Mesenchymal stem cell (in vitro differentiated cells and primary cell): ENCODE data around the gene PIAS3. TPM values are rescaled to one million over a fixed set of nuclear protein-coding genes. Genes with fewer than 3 reads are reported as not detected.

ENCODE experiments used
- DNase-seq: peaks from one replicate; pipeline ENCODE4 v3.0.0-alpha.2; 2013
- H2AFZ ChIP-seq: one replicate; pipeline ENCODE4 v1.6.1; 2013; ENCODE audit warnings: low read depth, mild to moderate bottlenecking, control low read depth, inconsistent platforms, low read length, moderate library complexity
- H2AK5ac ChIP-seq: 2 replicates; pipeline ENCODE4 v1.6.1; 2013; ENCODE audit warnings: low read length, moderate library complexity, mild to moderate bottlenecking, inconsistent platforms; ENCODE audit not compliant: severe bottlenecking
- H2BK120ac ChIP-seq: one replicate; pipeline ENCODE4 v1.6.1; 2013; ENCODE audit warnings: low read depth, mild to moderate bottlenecking, inconsistent platforms, low read length, moderate library complexity
- H2BK12ac ChIP-seq, 2 experiments: one replicate each; pipeline ENCODE4 v1.6.1; 2013; ENCODE audit warnings: inconsistent platforms in 2 of 2, low read length in 2 of 2, mild to moderate bottlenecking in 2 of 2, moderate library complexity in 2 of 2, control low read depth in 1 of 2
- H2BK15ac ChIP-seq: one replicate; pipeline ENCODE4 v1.6.1; 2013; ENCODE audit warnings: mild to moderate bottlenecking, low read depth, inconsistent platforms; ENCODE audit not compliant: poor library complexity, severe bottlenecking
- H2BK5ac ChIP-seq: 2 replicates; pipeline ENCODE4 v1.6.1; 2013; ENCODE audit warnings: low read depth, mild to moderate bottlenecking, low read length, control low read depth, inconsistent platforms; ENCODE audit not compliant: poor library complexity, severe bottlenecking
- H3K14ac ChIP-seq, 2 experiments: one replicate each; pipeline ENCODE4 v1.6.1; 2013; ENCODE audit warnings: inconsistent platforms in 2 of 2, low read length in 2 of 2, control low read depth in 1 of 2, mild to moderate bottlenecking in 1 of 2, moderate library complexity in 1 of 2
- H3K18ac ChIP-seq, 2 experiments: one replicate each; pipeline ENCODE4 v1.6.1; 2013; ENCODE audit warnings: inconsistent platforms in 2 of 2, low read length in 2 of 2, control low read depth in 1 of 2, low read depth in 1 of 2, mild to moderate bottlenecking in 1 of 2
- H3K23ac ChIP-seq, 2 experiments: one replicate each; pipeline ENCODE4 v1.6.1; 2013; ENCODE audit warnings: inconsistent platforms in 2 of 2, low read length in 2 of 2, mild to moderate bottlenecking in 2 of 2, moderate library complexity in 2 of 2, control low read depth in 1 of 2
- H3K27ac ChIP-seq: 2 replicates; pipeline ENCODE4 v1.5.1; 2013; ENCODE audit warnings: mild to moderate bottlenecking, moderate library complexity, low read length, control low read depth, inconsistent platforms; ENCODE audit not compliant: poor library complexity, severe bottlenecking
- H3K27me3 ChIP-seq, 2 experiments: 2 replicates each; pipeline versions ENCODE4 v1.6.1 to v1.7.0; 2013; ENCODE audit warnings: low read length in 2 of 2, mild to moderate bottlenecking in 2 of 2, moderate library complexity in 2 of 2, control low read depth in 1 of 2, inconsistent platforms in 1 of 2; ENCODE audit not compliant: control insufficient read depth in 1 of 2, insufficient read depth in 1 of 2
- H3K36me3 ChIP-seq, 2 experiments: 2 replicates each; pipeline versions ENCODE4 v1.6.1 to v1.7.0; 2013; ENCODE audit warnings: low read length in 2 of 2, control low read depth in 1 of 2, inconsistent platforms in 1 of 2, low read depth in 1 of 2, mild to moderate bottlenecking in 1 of 2; ENCODE audit not compliant: insufficient read depth in 2 of 2, control insufficient read depth in 1 of 2
- H3K4ac ChIP-seq, 2 experiments: one replicate each; pipeline ENCODE4 v1.6.1; 2013; ENCODE audit warnings: inconsistent platforms in 2 of 2, low read length in 2 of 2, mild to moderate bottlenecking in 2 of 2, moderate library complexity in 2 of 2, control low read depth in 1 of 2, low read depth in 1 of 2
- H3K4me1 ChIP-seq: 2 replicates; pipeline ENCODE4 v1.6.1; 2013; ENCODE audit warnings: low read depth, low read length, control low read depth; ENCODE audit not compliant: control insufficient read depth, insufficient read depth
- H3K4me2 ChIP-seq: 2 replicates; pipeline ENCODE4 v1.6.1; 2013; ENCODE audit warnings: low read length, mild to moderate bottlenecking, inconsistent platforms; ENCODE audit not compliant: poor library complexity, severe bottlenecking
- H3K4me3 ChIP-seq, 2 experiments: 2 replicates each; pipeline versions ENCODE4 v1.5.1 to v1.7.0; 2013; ENCODE audit warnings: low read length in 2 of 2, mild to moderate bottlenecking in 2 of 2, control low read depth in 1 of 2, low read depth in 1 of 2; ENCODE audit not compliant: insufficient read depth in 1 of 2
- H3K79me1 ChIP-seq: replicated peaks from 2 replicates; pipeline ENCODE4 v1.6.1; 2013; ENCODE audit warnings: mild to moderate bottlenecking, control low read depth, low read length, inconsistent platforms; ENCODE audit not compliant: poor library complexity, severe bottlenecking
- H3K9ac ChIP-seq: 2 replicates; pipeline ENCODE4 v1.7.0; 2013; ENCODE audit warnings: mild to moderate bottlenecking, low read length, moderate library complexity
- H3K9me3 ChIP-seq: 2 replicates; pipeline ENCODE4 v1.7.0; 2013; ENCODE audit warnings: mild to moderate bottlenecking, low read length; ENCODE audit not compliant: control insufficient read depth
- H4K8ac ChIP-seq: one replicate; pipeline ENCODE4 v1.6.1; 2013; ENCODE audit warnings: inconsistent platforms, mild to moderate bottlenecking, low read length, moderate library complexity
- H4K91ac ChIP-seq: one replicate; pipeline ENCODE4 v1.6.1; 2013; ENCODE audit warnings: mild to moderate bottlenecking, low read length, inconsistent platforms
- WGBS: methylation state at CpG from one replicate; pipeline ENCODE4 v1.1.7; 2013; ENCODE audit warnings: mixed read lengths; 5-methylcytosine and 5-hydroxymethylcytosine counted together
- small RNA-seq: library from polyadenylated mRNA; stranded (forward); fragments of <200 nt; extraction: miRNeasy Mini kit (QIAGEN cat#:217004); gene quantifications from one replicate; pipeline ENCODE3, GENCODE V24; 2013; ENCODE audit warnings: low read depth

PIAS3 gene

DNA sequence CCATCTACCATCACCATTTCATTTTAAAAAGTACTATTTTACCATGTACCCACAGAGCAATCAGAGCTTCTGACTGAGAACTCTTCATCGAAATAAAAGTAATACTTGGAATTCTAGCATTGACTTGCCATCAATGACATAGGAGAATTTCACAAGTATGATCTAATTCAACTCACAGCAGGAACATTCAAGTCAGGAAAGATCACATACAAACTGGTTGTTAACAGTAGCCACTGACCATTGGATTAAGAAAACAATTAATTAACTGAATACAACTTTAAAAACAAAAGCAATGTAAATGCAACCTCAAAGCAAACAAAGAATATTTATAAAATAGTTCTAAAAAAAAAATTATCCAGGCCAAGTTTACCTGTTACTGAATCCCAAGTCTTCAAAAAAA, 53.8 kb downstream of the PIAS3 start:
- Histone ChIP-seq H3K14ac (no peak overlapping the region), H3K27ac (no peak overlapping the region), H2BK12ac (no peak overlapping the region), H2BK5ac (no peak overlapping the region), H3K9ac (no peak overlapping the region), H3K4me3 (no peak overlapping the region), H2BK15ac (no peak overlapping the region), H3K18ac (no peak overlapping the region), H2AK5ac (no peak overlapping the region), H3K23ac (no peak overlapping the region), H3K4me2 (no peak overlapping the region), H3K27me3 (no peaks in the 10 kb centered on the region), H4K8ac (no peak overlapping the region), H3K79me1 (no peaks in the 10 kb centered on the region), H3K9me3 (no peaks in the 10 kb centered on the region), H3K4me1 (peaks cover 5% of the 10 kb centered on the region), H3K4ac (no peak overlapping the region), H3K36me3 (no peaks in the 10 kb centered on the region), H2AFZ (no peak overlapping the region), H4K91ac (no peak overlapping the region), H2BK120ac (no peak overlapping the region)
- WGBS, result 67% methylated on average over 1 of the region's 1 CpG
- DNase-seq, result no peak

- Histone ChIP-seq H3K14ac (no peak overlapping the region), H3K4me2 (no peak overlapping the region), H2BK12ac (no peak overlapping the region), H3K4me3 (no peak overlapping the region), H3K4me1 (peaks cover 5% of the 10 kb centered on the region), H3K27ac (peak overlapping the region; percentile 53), H3K36me3 (no peaks in the 10 kb centered on the region), H3K9ac (no peak overlapping the region), H2BK5ac (no peak overlapping the region), H3K27me3 (no peaks in the 10 kb centered on the region), H2AK5ac (no peak overlapping the region), H2BK120ac (no peak overlapping the region), H4K8ac (no peak overlapping the region), H3K79me1 (no peaks in the 10 kb centered on the region), H2AFZ (no peak overlapping the region), H4K91ac (no peak overlapping the region), H3K23ac (no peak overlapping the region), H3K4ac (no peak overlapping the region), H3K18ac (no peak overlapping the region), H2BK15ac (no peak overlapping the region), H3K9me3 (no peaks in the 10 kb centered on the region)
- DNase-seq, result no peak
- WGBS, result no CpG with 5 or more reads among the region's 3 CpGs
Measured at GRCh38 chr1:145804235-145805045, 54.4 kb downstream of the PIAS3 start.

- Histone ChIP-seq H3K14ac (no peak overlapping the region), H3K27me3 (no peaks in the 10 kb centered on the region), H2BK120ac (no peak overlapping the region), H3K4me2 (no peak overlapping the region), H2BK5ac (no peak overlapping the region), H3K27ac (no peak overlapping the region), H3K79me1 (peaks cover 8% of the 10 kb centered on the region), H3K9me3 (peaks cover 9% of the 10 kb centered on the region), H4K91ac (no peak overlapping the region), H3K4ac (no peak overlapping the region), H4K8ac (no peak overlapping the region), H3K23ac (no peak overlapping the region), H3K9ac (no peak overlapping the region), H3K36me3 (peaks cover 4 to 6% of the 10 kb centered on the region in 2 experiments), H2BK15ac (no peak overlapping the region), H2AFZ (no peak overlapping the region), H2AK5ac (no peak overlapping the region), H2BK12ac (no peak overlapping the region), H3K4me3 (no peak overlapping the region), H3K18ac (peak overlapping the region in 1 of 2 experiments; percentile 34), H3K4me1 (peaks cover 4% of the 10 kb centered on the region)
- WGBS, result 100% methylated on average over 1 of the region's 2 CpGs
- no peak for DNase-seq
Measured at GRCh38 chr1:145799806-145800205, 59.1 kb downstream of the PIAS3 start.

Small RNAs within 50 kb of the gene (small RNA-seq; reads per million reads assigned to genes)
- not detected for gene MIR6736
